H7 (cell line): ENCODE data around the gene UQCRQ. TPM values are rescaled to one million over a fixed set of nuclear protein-coding genes. Genes with fewer than 3 reads are reported as not detected.

Experiments used
- DNase-seq: peaks from one replicate; pipeline ENCODE4 v3.0.0; 2012
- H3K27me3 ChIP-seq: 2 replicates; pipeline ENCODE4 v1.6.0; 2011; ENCODE audit warnings: mild to moderate bottlenecking, low read length; ENCODE audit not compliant: control insufficient read depth, insufficient read depth
- H3K36me3 ChIP-seq: replicated peaks from 2 replicates; pipeline ENCODE4 v1.5.1; 2011; ENCODE audit warnings: low read length; ENCODE audit not compliant: control insufficient read depth, insufficient read depth
- H3K4me3 ChIP-seq: 2 replicates; pipeline ENCODE4 v1.5.1; 2011; ENCODE audit warnings: low read depth, mild to moderate bottlenecking, control low read depth, low read length, moderate library complexity; ENCODE audit not compliant: insufficient read depth
- total RNA-seq: library from RNA; depleted of rRNA; stranded (reverse); fragments of >200 nt; shearing (Covaris generic); gene quantifications from 2 replicates; pipeline ENCODE4 v1.2.3, GENCODE V29; 2014

UQCRQ gene
- total RNA-seq, 1 experiment from 2014 or later: 137 TPM

- no peak for DNase-seq
- Histone ChIP-seq H3K4me3 (no peak overlapping the region), H3K27me3 (peaks cover 78% of the 10 kb centered on the region), H3K36me3 (no peaks in the 10 kb centered on the region)
Observed at GRCh38 chr5:132827943-132828673, 38.3 kb upstream of the UQCRQ start.

- peaks cover 71% of the 10 kb centered on the region for H3K27me3 ChIP-seq
- no peak overlapping the region for H3K4me3 ChIP-seq
- no peak for DNase-seq
- no peaks in the 10 kb centered on the region for H3K36me3 ChIP-seq
Observed at GRCh38 chr5:132828846-132829494, 37.5 kb upstream of the UQCRQ start.

- peaks cover 62% of the 10 kb centered on the region for H3K27me3 ChIP-seq
- H3K4me3 ChIP-seq: peak overlapping the region; percentile 59
- DNase-seq: peak; percentile 94
- no peaks in the 10 kb centered on the region for H3K36me3 ChIP-seq
Observed at GRCh38 chr5:132829742-132830435, 36.6 kb upstream of the UQCRQ start.

GRCh38 chr5:132830436-132831094, 35.9 kb upstream of the UQCRQ start, which contains the start of gene SHROOM1:
SHROOM1 (minus strand) TSS chr5:132830647; CDS start chr5:132826140, 4,507 bp downstream.
- peak within 1 kb of the TSS; percentile 59 for H3K4me3 ChIP-seq
- peaks cover 56% of the 10 kb centered on the region for H3K27me3 ChIP-seq
- no peaks in the 10 kb centered on the region for H3K36me3 ChIP-seq
- peak; percentile 92 for DNase-seq

- Histone ChIP-seq H3K4me3 (peak overlapping the region; percentile 59), H3K36me3 (no peaks in the 10 kb centered on the region), H3K27me3 (peaks cover 49% of the 10 kb centered on the region)
- DNase-seq: peak; percentile 41
Observed at GRCh38 chr5:132831095-132831860, 35.2 kb upstream of the UQCRQ start.

- no peaks in the 10 kb centered on the region for H3K36me3 ChIP-seq
- no peak for DNase-seq
- H3K27me3 ChIP-seq: peaks cover 39% of the 10 kb centered on the region
- no peak overlapping the region for H3K4me3 ChIP-seq
Observed at GRCh38 chr5:132832612-132833011, 33.8 kb upstream of the UQCRQ start.

- Histone ChIP-seq H3K4me3 (no peak overlapping the region), H3K27me3 (peaks cover 25% of the 10 kb centered on the region), H3K36me3 (no peaks in the 10 kb centered on the region)
- no peak for DNase-seq
Observed at GRCh38 chr5:132834057-132834456, 32.4 kb upstream of the UQCRQ start.

- H3K27me3 ChIP-seq: no peaks in the 10 kb centered on the region; the same call in 1 of the 2 replicates
- H3K36me3 ChIP-seq: no peaks in the 10 kb centered on the region
- DNase-seq: no peak
- H3K4me3 ChIP-seq: no peak overlapping the region
Observed at GRCh38 chr5:132836852-132837251, 29.6 kb upstream of the UQCRQ start.

GRCh38 chr5:132837868-132838267, 28.6 kb upstream of the UQCRQ start:
- Histone ChIP-seq H3K27me3 (no peaks in the 10 kb centered on the region; the same call in 1 of the 2 replicates), H3K4me3 (no peak overlapping the region), H3K36me3 (no peaks in the 10 kb centered on the region)
- no peak for DNase-seq

- no peak for DNase-seq
- no peak overlapping the region for H3K4me3 ChIP-seq
Observed at GRCh38 chr5:132838516-132839282, 27.7 kb upstream of the UQCRQ start.

GRCh38 chr5:132839426-132840301, 26.8 kb upstream of the UQCRQ start:
- DNase-seq: no peak
- no peak overlapping the region for H3K4me3 ChIP-seq
- no peaks in the 10 kb centered on the region for H3K27me3 ChIP-seq
- no peaks in the 10 kb centered on the region for H3K36me3 ChIP-seq

More at GRCh38 chr5:132838516-132839282, 27.7 kb upstream of the UQCRQ start:
- Histone ChIP-seq H3K27me3 (no peaks in the 10 kb centered on the region), H3K36me3 (no peaks in the 10 kb centered on the region)

- no peak for DNase-seq
- H3K36me3 ChIP-seq: no peaks in the 10 kb centered on the region
- H3K27me3 ChIP-seq: no peaks in the 10 kb centered on the region
- H3K4me3 ChIP-seq: no peak overlapping the region
Observed at GRCh38 chr5:132840313-132840712, 26.1 kb upstream of the UQCRQ start.
